Keratinocyte (primary cell): ENCODE measurements around the gene CACFD1.

ENCODE experiments used
- EZH2 ChIP-seq: IDR thresholded peaks from one replicate; pipeline ENCODE4 v1.6.1; 2012; ENCODE audit warnings: inconsistent platforms, mild to moderate bottlenecking, low read length, moderate library complexity
- TF ChIP-seq, protein P1 (sequence below), 3 experiments: IDR thresholded peaks in 1 of 3; conservative IDR thresholded peaks in 1 of 3; optimal IDR thresholded peaks in 1 of 3; 2 replicates in 2 of 3; 3 replicates in 1 of 3; pipeline versions ENCODE3 to v1.5.1; 2011; ENCODE audit warnings: low read length in 3 of 3, mild to moderate bottlenecking in 3 of 3, moderate library complexity in 2 of 3, control low read depth in 1 of 3, inconsistent platforms in 1 of 3; ENCODE audit not compliant: insufficient read depth in 2 of 3; ENCODE audit errors: extremely low read depth in 1 of 3

DNA sequence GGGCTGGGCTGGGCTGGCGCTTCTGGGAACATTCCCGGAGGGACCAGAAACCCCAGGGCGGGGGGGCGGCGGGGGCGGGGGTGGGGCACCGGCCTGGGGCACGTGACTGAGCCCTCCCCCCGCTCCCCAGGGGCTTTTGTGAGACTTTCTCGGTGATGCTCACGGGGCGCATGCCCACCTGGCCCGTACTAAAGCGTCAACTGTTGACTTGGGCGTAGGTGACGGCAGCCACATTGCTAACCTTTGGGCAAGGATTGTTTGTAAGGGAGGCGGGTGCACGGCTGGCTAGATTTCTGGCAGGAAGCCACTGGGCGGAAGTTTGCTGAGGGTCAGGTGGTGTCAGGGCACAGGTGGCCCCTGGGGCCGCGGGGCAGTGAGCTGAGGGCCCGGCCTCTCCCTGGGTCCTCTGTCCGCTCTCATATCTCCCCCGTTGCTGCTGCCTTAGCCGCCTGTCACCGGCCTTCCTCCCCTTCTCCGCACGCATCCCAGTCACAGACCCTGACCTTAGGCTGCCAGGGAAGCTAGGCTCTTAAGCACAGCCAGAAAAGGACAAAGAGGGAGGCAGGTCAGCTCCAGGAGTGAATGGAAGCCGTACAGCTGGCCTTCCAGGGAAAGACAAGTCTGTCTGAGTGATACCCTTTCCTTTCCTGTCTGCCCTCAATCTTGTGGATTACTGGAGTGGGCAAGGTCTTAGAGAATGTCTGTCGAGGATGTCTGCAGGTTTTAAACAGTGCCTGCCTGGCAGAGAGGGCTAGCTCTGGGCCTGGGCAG, 812 bp downstream of the CACFD1 start:
- no peak for TF ChIP-seq EZH2
- TF ChIP-seq, protein P1, sequence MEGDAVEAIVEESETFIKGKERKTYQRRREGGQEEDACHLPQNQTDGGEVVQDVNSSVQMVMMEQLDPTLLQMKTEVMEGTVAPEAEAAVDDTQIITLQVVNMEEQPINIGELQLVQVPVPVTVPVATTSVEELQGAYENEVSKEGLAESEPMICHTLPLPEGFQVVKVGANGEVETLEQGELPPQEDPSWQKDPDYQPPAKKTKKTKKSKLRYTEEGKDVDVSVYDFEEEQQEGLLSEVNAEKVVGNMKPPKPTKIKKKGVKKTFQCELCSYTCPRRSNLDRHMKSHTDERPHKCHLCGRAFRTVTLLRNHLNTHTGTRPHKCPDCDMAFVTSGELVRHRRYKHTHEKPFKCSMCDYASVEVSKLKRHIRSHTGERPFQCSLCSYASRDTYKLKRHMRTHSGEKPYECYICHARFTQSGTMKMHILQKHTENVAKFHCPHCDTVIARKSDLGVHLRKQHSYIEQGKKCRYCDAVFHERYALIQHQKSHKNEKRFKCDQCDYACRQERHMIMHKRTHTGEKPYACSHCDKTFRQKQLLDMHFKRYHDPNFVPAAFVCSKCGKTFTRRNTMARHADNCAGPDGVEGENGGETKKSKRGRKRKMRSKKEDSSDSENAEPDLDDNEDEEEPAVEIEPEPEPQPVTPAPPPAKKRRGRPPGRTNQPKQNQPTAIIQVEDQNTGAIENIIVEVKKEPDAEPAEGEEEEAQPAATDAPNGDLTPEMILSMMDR (optimal IDR thresholded peaks at IDR 0.05 in 1 of 3, IDR thresholded peaks at IDR 0.05 in 1 of 3, conservative IDR thresholded peaks at IDR 0.05 in 1 of 3; ENCODE audit: extremely low read depth in 1 of 3, insufficient read depth in 2 of 3, low read length in 3 of 3), result no peak
